Liver (tissue), 3 donors: ENCODE data around the gene ABCC3.

ENCODE experiments used
- EGR1 ChIP-seq, 2 donors: IDR thresholded peaks; 2 replicates each; pipeline ENCODE4 v1.6.1; 2016 to 2018; ENCODE audit warnings: antibody characterized with exemption in 2 of 2, low read depth in 2 of 2
- GABPA ChIP-seq, 2 donors: IDR thresholded peaks in 1 of 2; conservative IDR thresholded peaks in 1 of 2; 2 replicates each; pipeline ENCODE4 v1.6.1; 2016; ENCODE audit warnings: antibody characterized with exemption in 2 of 2, mild to moderate bottlenecking in 1 of 2, moderate library complexity in 1 of 2
- HNF4G ChIP-seq: IDR thresholded peaks from 2 replicates; pipeline ENCODE4 v1.6.1; 2016; ENCODE audit warnings: antibody characterized with exemption
- NR2F2 ChIP-seq: IDR thresholded peaks from 2 replicates; pipeline ENCODE4 v1.6.1; 2016; ENCODE audit warnings: antibody characterized with exemption
- REST ChIP-seq: IDR thresholded peaks from 2 replicates; pipeline ENCODE4 v1.6.1; 2016; ENCODE audit warnings: antibody characterized with exemption, mild to moderate bottlenecking
- TF ChIP-seq, protein P1 (sequence below): fragments of 150-350 bp; IDR thresholded peaks from 2 replicates; pipeline ENCODE4 v1.5.1; 2017; ENCODE audit warnings: improper control_type of control experiment, low read depth, low read length; ENCODE audit not compliant: missing input control
- donor health status: healthy.
- donor health status: healthy.

- TF ChIP-seq NR2F2, result no peak
- TF ChIP-seq, protein P1, sequence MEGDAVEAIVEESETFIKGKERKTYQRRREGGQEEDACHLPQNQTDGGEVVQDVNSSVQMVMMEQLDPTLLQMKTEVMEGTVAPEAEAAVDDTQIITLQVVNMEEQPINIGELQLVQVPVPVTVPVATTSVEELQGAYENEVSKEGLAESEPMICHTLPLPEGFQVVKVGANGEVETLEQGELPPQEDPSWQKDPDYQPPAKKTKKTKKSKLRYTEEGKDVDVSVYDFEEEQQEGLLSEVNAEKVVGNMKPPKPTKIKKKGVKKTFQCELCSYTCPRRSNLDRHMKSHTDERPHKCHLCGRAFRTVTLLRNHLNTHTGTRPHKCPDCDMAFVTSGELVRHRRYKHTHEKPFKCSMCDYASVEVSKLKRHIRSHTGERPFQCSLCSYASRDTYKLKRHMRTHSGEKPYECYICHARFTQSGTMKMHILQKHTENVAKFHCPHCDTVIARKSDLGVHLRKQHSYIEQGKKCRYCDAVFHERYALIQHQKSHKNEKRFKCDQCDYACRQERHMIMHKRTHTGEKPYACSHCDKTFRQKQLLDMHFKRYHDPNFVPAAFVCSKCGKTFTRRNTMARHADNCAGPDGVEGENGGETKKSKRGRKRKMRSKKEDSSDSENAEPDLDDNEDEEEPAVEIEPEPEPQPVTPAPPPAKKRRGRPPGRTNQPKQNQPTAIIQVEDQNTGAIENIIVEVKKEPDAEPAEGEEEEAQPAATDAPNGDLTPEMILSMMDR, result no peak
- no peak for TF ChIP-seq REST
- TF ChIP-seq EGR1 (IDR thresholded peaks at IDR 0.05; ENCODE audit: low read depth in 2 of 2), result no peak
- no peak for TF ChIP-seq GABPA (IDR thresholded peaks at IDR 0.05 in 1 of 2, conservative IDR thresholded peaks at IDR 0.05 in 1 of 2)
- no peak for TF ChIP-seq HNF4G
Observed at GRCh38 chr17:50625032-50625871, 9.4 kb upstream of the ABCC3 start.
